ENCODE measurements around the gene TNK1.
"Not testable (repeated sequence)": the region's sequence is repeated elsewhere in the genome, so short reads cannot be mapped to it uniquely, and the experiment has no call there.

TNK1 gene

DNA sequence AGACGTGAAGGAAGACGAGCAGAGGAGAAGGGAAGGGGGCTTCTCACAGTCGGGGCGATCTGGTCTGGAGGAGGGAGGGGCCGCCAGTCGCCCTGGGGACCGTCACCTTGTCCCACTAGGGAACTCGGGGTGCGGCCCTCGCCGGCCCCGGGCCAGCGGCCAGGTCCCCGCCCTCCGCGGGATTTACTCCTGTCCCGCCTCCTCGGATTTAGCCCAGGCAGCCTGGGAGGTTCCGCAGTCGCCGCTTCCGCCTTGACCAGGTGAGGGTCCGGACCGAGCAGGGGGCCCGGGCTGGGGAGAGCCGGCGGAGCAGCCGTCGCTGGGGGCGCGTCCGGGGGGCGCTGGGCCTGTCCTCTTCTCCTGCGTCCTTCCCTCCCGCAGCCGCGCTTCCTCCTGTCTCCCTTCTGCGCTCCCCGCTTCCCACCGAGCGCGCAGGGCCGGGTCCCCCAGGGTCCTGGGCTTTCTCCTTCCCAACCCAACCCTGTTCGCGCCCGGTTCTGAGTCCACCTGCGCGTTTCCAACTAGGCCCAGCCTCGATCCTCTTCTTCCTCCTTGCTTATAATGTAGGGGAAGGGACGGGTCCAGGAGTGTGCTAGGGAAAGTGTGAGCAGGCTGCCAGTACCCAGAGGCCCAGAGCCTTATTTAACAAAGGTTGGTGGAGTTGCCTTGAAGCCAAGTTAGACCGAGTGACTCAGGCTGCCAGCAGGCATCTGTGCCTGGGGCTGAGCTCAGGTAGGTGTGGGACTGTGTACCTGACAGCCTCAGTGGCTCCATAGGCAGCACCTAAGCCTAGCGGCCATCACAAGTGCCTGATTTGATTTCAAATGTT lies at the start of gene TNK1:
TNK1 (plus strand) TSS at position 235 of the 829 bp plus-strand sequence. CDS start 1,838 bp downstream, outside the sequence.
- H3K9me3 ChIP-seq (ENCODE audit: control insufficient read depth, insufficient read depth, low read length): no peaks in the 10 kb centered on the region
- H3K4me3 ChIP-seq (ENCODE audit: low read depth, low read length): peak within 1 kb of the TSS; percentile 50
- H3K27me3 ChIP-seq (ENCODE audit: control insufficient read depth, insufficient read depth, low read length): peaks cover 35% of the 10 kb centered on the region
- H3K9ac ChIP-seq (ENCODE audit: low read depth, low read length): no peak within 1 kb of the TSS
- peaks cover 9% of the 10 kb centered on the region for H3K4me1 ChIP-seq (ENCODE audit: control insufficient read depth, insufficient read depth, low read length)
- H3K36me3 ChIP-seq (ENCODE audit: control insufficient read depth, insufficient read depth, low read length): no peaks in the 10 kb centered on the region

DNA sequence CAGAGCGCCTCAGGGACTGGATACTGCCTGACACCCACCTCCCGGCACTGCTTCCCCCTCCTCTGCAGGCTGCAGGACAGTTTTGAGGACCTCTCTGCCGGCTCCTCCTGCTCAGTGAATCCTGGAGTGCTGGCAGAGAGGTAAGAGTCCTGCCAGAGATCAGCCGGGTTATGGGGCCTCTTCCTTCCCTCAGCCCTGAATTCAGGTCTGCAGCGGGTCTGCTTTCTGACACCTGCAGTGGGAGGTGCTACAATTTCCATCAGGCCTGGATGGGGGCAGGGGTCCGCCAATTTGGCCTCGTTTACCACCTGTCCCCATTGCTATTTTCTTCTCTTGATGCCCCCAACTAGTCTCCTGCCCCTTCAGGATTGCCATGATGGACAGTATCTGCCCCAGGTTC lies 48.8 kb upstream of the TNK1 start:
- Histone ChIP-seq H3K9ac (ENCODE audit: low read depth, low read length) (no peak overlapping the region), H3K4me1 (ENCODE audit: control insufficient read depth, insufficient read depth, low read length) (peaks cover 8% of the 10 kb centered on the region), H3K27me3 (ENCODE audit: control insufficient read depth, insufficient read depth, low read length) (no peaks in the 10 kb centered on the region), H3K9me3 (ENCODE audit: control insufficient read depth, insufficient read depth, low read length) (no peaks in the 10 kb centered on the region), H3K36me3 (ENCODE audit: control insufficient read depth, insufficient read depth, low read length) (peaks cover 1% of the 10 kb centered on the region), H3K4me3 (ENCODE audit: low read depth, low read length) (no peak overlapping the region)

DNA sequence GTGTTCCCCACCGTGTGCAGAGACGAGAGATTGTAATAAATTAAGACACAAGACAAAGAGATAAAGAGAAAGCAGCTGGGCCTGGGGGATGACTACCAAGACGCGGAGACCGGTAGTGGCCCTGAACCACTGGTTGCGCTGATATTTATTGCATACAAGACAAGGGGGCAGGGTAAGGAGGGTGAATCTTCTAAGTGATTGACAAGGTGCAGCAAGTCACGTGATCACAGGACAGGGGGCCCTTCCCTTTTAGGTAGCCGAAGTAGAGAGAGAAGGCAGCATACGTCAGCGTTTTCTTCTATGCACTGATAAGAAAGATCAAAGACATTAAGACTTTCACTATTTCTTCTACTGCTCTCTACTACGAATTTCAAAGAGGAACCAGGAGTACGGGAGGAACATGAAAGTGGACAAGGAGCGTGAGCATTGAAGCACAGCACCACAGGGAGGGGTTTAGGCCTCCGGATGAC lies 48.3 kb upstream of the TNK1 start:
- H3K4me3 ChIP-seq (ENCODE audit: low read depth, low read length); H3K27me3 ChIP-seq (ENCODE audit: control insufficient read depth, insufficient read depth, low read length); H3K9me3 ChIP-seq (ENCODE audit: control insufficient read depth, insufficient read depth, low read length); H3K9ac ChIP-seq (ENCODE audit: low read depth, low read length); H3K36me3 ChIP-seq (ENCODE audit: control insufficient read depth, insufficient read depth, low read length): not testable (repeated sequence)
- H3K4me1 ChIP-seq (ENCODE audit: control insufficient read depth, insufficient read depth, low read length): peaks cover 10% of the 10 kb centered on the region

DNA sequence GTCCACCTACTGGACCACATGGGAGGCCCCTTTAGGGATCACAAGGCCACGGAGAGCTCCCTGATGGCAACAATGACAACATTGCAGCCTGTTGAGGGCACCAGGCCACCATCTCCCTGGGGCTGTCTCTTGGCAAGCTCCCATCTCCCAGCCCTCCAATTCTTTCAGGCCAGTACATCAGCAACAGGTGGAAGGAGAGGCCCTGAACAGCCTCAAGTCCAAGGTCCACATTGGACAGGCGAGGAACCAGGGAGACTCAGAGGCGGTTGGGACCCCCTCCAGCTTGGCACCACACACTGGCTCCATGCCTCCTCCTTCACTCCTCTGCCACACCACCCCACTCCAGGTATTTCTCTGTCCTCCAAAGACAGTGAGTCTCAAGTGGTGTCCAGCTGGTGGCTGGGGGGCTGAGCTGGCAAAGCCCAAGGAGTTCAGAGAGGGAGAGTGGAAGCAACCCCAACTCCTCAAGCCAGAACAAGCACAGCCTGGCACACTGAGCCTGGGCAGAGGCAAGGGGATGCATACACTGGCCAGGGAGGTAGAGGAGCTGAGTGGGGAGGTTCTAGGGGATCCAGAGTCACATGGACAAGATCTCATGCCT lies 45.9 kb upstream of the TNK1 start:
- H3K4me3 ChIP-seq (ENCODE audit: low read depth, low read length): no peak overlapping the region

DNA sequence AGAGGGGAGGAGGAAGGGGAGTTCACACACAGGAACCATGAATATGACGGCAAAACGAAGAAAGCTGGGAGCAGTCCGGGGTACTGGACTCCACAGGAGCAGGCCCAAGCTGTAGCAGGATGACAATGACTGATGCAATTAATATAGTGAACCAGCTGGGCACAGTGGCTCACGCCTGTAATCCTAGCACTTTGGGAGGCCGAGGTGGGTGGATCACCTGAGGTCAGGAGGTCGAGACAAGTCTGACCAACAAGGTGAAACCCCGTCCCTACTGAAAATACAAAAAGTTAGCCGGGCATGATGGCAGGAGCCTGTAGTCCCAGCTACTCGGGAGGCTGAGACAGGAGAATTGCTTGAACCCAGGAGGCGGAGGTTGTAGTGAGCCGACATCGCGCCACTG lies 45.1 kb upstream of the TNK1 start:
- H3K36me3 ChIP-seq (ENCODE audit: control insufficient read depth, insufficient read depth, low read length); H3K9me3 ChIP-seq (ENCODE audit: control insufficient read depth, insufficient read depth, low read length); H3K9ac ChIP-seq (ENCODE audit: low read depth, low read length); H3K4me3 ChIP-seq (ENCODE audit: low read depth, low read length); H3K27me3 ChIP-seq (ENCODE audit: control insufficient read depth, insufficient read depth, low read length): not testable (repeated sequence)
- H3K4me1 ChIP-seq (ENCODE audit: control insufficient read depth, insufficient read depth, low read length): peaks cover 10% of the 10 kb centered on the region

More for the DNA sequence above, 45.9 kb upstream of the TNK1 start:
- H3K36me3 ChIP-seq (ENCODE audit: control insufficient read depth, insufficient read depth, low read length): no peaks in the 10 kb centered on the region
- no peaks in the 10 kb centered on the region for H3K27me3 ChIP-seq (ENCODE audit: control insufficient read depth, insufficient read depth, low read length)
- no peaks in the 10 kb centered on the region for H3K9me3 ChIP-seq (ENCODE audit: control insufficient read depth, insufficient read depth, low read length)
- peaks cover 10% of the 10 kb centered on the region for H3K4me1 ChIP-seq (ENCODE audit: control insufficient read depth, insufficient read depth, low read length)
- no peak overlapping the region for H3K9ac ChIP-seq (ENCODE audit: low read depth, low read length)

DNA sequence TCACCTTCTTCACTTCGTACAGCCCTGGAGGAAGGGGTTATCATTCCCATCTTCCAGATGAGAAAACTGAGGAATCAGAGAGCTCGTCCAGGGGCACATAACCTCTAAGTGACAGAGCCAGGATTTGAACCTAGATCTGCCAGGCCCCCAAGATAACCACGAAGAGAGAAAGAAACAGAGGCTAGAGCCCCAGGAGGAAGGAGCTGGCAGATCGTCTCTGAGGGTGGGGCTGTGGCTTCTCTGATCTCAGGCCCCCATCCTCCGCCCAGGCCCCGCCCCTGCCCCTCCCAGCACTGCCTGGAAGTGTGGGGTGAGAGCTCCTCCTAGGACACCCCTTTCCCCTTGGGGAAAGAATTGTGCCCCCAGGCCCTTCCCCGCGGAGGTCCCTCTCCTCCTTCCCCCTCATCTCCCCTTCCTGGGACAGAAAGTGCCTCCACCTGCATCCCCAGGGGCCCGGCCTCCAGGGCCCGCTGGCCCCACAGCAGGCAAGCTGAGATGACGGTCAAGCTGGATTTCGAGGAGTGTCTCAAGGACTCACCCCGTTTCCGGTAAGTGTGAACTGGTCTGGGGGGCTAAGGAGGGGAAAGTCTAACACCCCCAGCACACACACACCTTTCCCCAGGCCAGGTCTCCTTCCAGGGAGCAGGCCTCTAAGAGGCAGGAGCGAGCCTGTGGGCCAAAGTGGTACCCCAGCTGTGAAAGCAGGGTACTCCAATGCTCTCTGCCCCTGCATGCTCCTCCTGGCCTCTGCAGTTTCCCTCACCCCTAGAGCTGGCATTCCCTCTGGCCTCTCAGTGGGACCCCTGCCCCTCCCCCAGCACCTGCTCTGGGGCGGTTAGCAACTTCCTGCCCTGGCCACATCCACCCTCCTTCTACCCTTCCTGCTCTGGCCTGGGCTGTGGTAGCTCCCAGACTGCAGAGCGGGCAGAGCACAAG lies 44.4 kb upstream of the TNK1 start, which contains the start of gene ACAP1:
ACAP1 (plus strand) TSS at position 290 of the 936 bp plus-strand sequence; CDS start at position 496, 206 bp downstream.
- no peaks in the 10 kb centered on the region for H3K9me3 ChIP-seq (ENCODE audit: control insufficient read depth, insufficient read depth, low read length)
- peak within 1 kb of the TSS; percentile 31 for H3K4me3 ChIP-seq (ENCODE audit: low read depth, low read length)
- H3K9ac ChIP-seq (ENCODE audit: low read depth, low read length): peak within 1 kb of the TSS; percentile 41
- H3K4me1 ChIP-seq (ENCODE audit: control insufficient read depth, insufficient read depth, low read length): peaks cover 10% of the 10 kb centered on the region
- H3K27me3 ChIP-seq (ENCODE audit: control insufficient read depth, insufficient read depth, low read length): no peaks in the 10 kb centered on the region
- H3K36me3 ChIP-seq (ENCODE audit: control insufficient read depth, insufficient read depth, low read length): no peaks in the 10 kb centered on the region

DNA sequence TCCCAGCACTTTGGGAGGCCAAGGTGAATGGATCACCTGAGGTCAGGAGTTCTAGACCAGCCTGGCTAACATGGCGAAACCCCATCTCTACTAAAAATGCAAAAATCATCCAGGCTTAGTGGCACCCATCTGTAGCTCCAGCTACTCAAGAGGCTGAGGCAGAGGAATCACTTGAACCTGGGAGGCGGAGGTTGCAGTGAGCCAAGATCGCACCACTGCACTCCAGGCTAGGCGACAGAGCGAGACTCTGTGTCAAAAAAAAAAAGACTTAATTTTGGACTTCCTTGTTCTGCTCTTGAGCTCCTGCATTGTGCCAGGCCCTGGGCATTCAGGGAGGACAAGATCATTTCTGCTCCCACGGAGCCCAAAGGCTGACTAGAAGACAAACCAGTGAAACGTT lies 43.3 kb upstream of the TNK1 start:
- H3K4me1 ChIP-seq (ENCODE audit: control insufficient read depth, insufficient read depth, low read length): peaks cover 10% of the 10 kb centered on the region
- H3K27me3 ChIP-seq (ENCODE audit: control insufficient read depth, insufficient read depth, low read length); H3K4me3 ChIP-seq (ENCODE audit: low read depth, low read length); H3K9ac ChIP-seq (ENCODE audit: low read depth, low read length); H3K36me3 ChIP-seq (ENCODE audit: control insufficient read depth, insufficient read depth, low read length); H3K9me3 ChIP-seq (ENCODE audit: control insufficient read depth, insufficient read depth, low read length): not testable (repeated sequence)

DNA sequence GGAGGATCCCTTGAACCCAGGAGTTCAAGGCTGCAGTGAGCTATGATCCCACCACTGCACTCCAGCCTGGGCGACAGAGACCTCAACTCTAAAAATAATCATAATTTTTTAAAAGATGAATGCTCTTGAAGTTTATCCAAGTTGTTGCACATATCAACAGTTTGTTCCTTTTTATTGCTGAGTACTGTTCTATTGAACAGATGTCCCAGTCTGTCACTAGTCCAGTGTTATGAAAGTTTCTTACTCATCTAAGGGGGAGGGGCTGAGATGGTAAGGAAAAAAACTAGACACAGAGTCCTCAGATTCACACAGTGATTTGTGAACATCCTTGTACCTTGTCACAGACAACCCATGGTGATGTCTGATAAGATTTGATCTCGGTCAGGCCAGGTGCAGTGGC lies 40.7 kb upstream of the TNK1 start:
- Histone ChIP-seq H3K4me3 (ENCODE audit: low read depth, low read length) (no peak overlapping the region), H3K9me3 (ENCODE audit: control insufficient read depth, insufficient read depth, low read length) (no peaks in the 10 kb centered on the region), H3K9ac (ENCODE audit: low read depth, low read length) (no peak overlapping the region)

DNA sequence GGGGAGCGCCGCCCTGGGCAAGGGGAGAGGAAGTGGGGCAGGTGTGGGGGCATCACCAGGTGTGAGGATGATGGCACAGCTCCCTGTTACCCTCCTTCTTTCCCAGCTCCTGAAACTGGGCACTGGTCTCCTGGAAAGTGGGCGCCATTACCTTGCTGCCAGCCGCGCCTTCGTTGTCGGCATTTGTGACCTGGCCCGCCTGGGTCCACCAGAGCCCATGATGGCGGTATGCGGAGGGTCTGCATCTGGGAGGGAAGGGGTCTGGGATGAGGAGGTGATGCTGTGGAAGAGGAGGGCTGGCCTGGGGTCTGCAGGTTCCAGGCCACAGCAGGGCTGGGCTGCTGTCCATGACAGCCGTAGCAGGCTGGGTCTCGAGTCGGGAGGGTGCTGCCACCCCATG lies 39.0 kb upstream of the TNK1 start:
- Histone ChIP-seq H3K9ac (ENCODE audit: low read depth, low read length) (no peak overlapping the region), H3K9me3 (ENCODE audit: control insufficient read depth, insufficient read depth, low read length) (no peaks in the 10 kb centered on the region), H3K36me3 (ENCODE audit: control insufficient read depth, insufficient read depth, low read length) (no peaks in the 10 kb centered on the region), H3K4me3 (ENCODE audit: low read depth, low read length) (no peak overlapping the region), H3K4me1 (ENCODE audit: control insufficient read depth, insufficient read depth, low read length) (peaks cover 5% of the 10 kb centered on the region), H3K27me3 (ENCODE audit: control insufficient read depth, insufficient read depth, low read length) (no peaks in the 10 kb centered on the region)

More for the DNA sequence above, 40.7 kb upstream of the TNK1 start:
- no peaks in the 10 kb centered on the region for H3K36me3 ChIP-seq (ENCODE audit: control insufficient read depth, insufficient read depth, low read length)
- H3K4me1 ChIP-seq (ENCODE audit: control insufficient read depth, insufficient read depth, low read length): peaks cover 10% of the 10 kb centered on the region
- no peaks in the 10 kb centered on the region for H3K27me3 ChIP-seq (ENCODE audit: control insufficient read depth, insufficient read depth, low read length)

DNA sequence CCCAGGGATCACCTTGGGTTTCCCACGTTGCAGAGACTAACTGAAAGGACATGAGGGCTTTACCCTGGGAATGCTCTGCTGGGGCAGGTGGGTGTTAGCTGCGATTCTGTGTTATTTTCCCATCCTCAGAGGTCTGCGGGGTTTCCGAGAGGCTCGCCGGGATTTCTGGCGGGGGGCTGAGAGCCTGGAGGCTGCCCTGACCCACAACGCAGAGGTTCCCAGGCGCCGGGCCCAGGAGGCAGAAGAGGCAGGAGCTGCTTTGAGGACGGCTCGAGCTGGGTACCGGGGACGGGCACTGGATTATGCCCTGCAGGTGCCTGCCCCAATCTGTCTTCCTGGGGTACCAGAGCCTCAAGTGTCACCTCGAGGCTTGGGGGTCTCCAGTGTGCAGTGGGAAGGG lies 37.6 kb upstream of the TNK1 start:
- H3K36me3 ChIP-seq (ENCODE audit: control insufficient read depth, insufficient read depth, low read length): no peaks in the 10 kb centered on the region
- H3K4me1 ChIP-seq (ENCODE audit: control insufficient read depth, insufficient read depth, low read length): no peaks in the 10 kb centered on the region
- no peak overlapping the region for H3K4me3 ChIP-seq (ENCODE audit: low read depth, low read length)
- no peaks in the 10 kb centered on the region for H3K27me3 ChIP-seq (ENCODE audit: control insufficient read depth, insufficient read depth, low read length)
- H3K9ac ChIP-seq (ENCODE audit: low read depth, low read length): no peak overlapping the region
- H3K9me3 ChIP-seq (ENCODE audit: control insufficient read depth, insufficient read depth, low read length): no peaks in the 10 kb centered on the region

DNA sequence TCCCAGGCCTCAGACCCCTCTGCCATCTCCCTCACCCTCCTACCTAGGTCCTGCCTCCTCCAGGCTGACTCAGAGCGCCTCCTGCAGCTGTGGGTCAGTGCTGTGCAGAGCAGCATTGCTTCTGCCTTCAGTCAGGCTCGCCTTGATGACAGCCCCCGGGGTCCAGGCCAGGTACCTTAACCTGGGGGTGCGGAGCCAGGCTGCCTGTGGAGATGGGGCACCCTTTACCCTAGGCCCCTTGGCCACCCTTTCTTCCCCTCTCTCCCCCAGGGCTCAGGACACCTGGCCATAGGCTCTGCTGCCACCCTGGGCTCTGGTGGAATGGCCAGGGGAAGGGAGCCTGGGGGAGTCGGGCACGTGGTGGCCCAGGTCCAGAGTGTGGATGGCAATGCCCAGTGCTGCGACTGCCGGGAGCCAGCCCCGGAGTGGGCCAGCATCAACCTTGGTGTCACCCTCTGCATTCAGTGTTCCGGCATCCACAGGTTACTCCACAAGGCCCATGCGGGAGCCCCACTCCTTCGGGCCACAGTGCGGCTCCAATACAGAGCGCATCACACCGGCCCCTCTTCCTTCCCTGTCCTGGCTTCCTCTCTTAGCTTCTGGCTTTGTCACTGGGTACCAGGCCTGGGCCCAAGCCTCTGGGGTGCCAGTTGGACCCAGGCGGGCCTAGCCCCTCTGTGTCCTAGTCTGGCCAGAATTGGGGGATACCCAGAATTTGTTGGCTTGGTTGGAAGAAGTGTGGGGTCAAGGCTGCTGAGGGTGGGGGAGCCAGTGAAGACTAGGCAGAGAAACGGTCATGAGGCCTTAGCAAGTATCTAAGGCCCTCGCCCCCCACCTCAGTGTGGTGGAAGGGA lies 33.9 kb upstream of the TNK1 start:
- Histone ChIP-seq H3K27me3 (ENCODE audit: control insufficient read depth, insufficient read depth, low read length) (no peaks in the 10 kb centered on the region), H3K4me1 (ENCODE audit: control insufficient read depth, insufficient read depth, low read length) (peaks cover 5% of the 10 kb centered on the region), H3K9me3 (ENCODE audit: control insufficient read depth, insufficient read depth, low read length) (no peaks in the 10 kb centered on the region), H3K9ac (ENCODE audit: low read depth, low read length) (no peak overlapping the region), H3K36me3 (ENCODE audit: control insufficient read depth, insufficient read depth, low read length) (no peaks in the 10 kb centered on the region), H3K4me3 (ENCODE audit: low read depth, low read length) (no peak overlapping the region)

Measured in iPS-15b (cell line).